8988T (cell line): ENCODE data around the gene SND1.

Experiments
- DNase-seq: peaks from one replicate; pipeline ENCODE4 v3.0.0; 2011

Gene SND1

DNA sequence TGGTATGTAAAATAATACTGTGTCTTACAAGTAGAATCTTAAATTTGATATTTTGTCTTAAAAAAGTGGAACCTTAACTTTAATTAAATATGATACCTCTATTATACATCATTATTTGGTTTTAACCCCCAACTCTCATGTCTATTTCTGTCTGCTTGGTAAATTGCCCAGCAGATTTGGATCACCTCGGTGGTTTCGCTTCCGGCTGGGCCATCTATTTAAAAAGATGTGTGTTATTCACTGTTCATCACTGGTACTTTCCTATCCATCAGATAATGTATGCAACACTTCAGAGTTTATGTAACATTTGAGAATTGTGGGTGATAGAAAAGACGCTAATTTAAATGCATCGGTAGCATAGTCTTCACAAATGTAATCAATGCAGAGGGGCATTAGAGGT is 119.7 kb downstream of the SND1 start:
- DNase-seq: no peak

DNA sequence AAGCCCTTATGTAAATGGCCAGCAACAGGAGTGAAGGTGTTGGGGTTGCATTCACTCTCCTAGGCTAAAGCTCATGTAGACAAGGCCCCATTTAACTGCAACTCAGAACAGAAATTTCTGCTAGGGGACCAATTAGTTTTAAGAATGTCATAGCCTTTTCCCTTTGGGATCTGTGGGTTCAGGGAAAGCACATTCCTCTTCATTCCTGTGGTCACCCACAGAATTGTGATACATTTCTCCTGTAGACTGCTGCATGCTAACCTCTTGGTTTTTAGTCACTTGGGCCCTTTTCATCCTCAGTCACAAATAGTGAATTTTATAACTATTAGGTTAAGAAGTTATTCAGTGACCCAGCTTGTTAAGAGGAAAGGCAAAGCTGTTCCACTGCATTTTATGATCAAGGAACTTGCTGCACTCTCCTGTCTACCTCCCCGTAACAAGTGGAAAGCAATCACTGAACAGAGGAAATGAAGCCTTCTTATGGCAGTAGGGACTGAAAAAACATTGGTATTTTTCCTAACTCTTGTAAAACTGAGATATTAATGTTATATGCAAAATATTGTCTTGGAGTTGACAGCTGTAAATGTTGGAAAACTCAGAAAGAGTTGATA is 124.9 kb downstream of the SND1 start:
- no peak for DNase-seq

DNA sequence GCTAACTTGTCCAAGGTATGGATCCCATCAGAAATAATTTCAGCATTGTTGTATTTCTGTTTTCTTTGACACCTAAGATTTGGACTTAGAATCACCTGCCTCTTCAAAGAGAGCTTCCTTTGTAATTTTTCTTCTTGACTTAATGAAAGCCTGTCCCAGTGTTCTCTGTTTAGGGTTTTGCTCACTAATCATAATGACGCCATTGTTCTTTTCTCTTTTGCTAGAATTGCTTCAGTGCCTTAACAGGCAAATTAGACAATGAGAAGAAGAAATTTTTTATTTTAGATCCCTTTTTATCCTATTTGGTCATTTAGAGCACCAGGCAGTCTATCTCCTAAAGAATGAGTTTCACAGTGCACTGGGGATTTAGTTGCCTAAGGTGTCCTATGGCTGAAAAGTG is 128.5 kb downstream of the SND1 start:
- no peak for DNase-seq

DNA sequence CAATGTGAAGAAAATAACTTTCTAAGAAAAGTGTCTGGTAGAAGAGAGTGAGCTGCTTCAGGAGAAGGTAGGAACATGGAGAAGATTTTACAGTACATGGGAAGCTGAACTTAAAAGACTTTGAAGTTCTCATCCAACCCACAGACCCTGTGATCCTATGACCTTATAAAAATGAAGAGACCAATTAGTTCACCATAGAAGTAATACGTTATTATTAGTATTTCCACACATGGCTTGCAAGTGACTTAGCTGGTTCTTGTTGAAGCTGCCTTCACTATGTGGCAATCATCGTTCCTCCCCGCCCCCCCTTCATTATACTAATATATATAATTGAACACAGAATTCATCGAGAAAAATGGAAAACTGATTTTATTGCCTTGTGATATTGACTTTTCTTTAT is 129.1 kb downstream of the SND1 start:
- no peak for DNase-seq

DNA sequence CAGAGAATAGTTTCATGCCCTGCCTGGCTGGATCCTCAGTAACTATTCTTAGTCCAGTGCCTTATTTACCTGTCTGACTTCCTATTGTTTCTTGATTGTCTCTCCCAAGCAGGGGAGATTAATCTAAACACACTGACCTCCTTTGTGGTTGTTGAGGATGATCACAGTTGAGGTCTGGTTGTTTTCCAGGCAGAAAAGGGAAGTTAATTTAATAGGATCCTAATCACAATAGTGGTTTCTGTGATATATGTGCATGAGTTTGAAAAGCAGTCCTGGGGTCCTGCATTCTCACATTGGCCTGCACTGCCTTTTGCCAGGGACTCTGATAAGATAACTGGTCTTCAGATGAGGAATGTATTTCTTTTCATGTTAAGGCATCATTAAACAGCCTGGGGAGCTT is 130.1 kb downstream of the SND1 start:
- no peak for DNase-seq

DNA sequence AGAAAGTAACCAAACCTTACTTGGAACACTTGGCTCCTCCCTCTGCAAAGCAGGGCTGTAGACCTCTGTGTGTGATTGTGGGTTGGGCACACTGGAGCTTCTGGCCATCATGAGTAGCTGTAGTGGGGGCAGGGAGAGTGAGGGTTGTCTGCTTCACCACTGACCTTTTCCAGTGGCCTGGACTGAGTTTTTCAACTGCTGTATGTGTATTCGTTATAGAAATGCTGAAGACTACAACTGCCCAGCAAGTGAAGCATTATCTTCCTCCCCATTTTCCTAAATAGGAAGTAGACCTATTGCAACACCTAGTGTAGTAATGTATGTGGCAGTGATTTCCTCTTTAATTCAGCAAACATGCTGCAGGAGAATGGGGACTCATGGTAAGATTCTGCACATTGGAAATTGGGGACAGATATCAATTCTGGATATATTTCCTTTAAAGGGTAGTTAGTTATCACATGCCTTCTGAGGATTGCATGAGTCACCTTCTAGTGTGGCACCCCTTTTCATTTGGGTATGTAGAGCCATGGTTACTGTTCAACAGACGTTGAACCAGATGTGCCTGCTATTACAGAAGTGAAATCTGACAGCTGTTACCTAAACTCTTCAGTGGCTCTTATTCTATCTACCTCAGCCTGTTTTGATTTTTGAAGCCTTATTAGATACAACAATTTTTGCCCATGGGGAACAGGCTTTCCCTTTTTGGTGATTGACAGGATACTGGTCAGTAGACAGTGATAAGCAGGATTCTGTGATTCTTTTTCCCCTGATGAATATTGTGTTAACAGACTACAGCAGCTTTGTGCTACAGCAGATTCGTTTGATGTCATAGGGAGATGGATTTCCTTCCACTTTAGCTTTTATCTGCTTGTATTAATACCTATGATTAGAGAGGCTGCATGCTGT is 130.9 kb downstream of the SND1 start:
- no peak for DNase-seq

DNA sequence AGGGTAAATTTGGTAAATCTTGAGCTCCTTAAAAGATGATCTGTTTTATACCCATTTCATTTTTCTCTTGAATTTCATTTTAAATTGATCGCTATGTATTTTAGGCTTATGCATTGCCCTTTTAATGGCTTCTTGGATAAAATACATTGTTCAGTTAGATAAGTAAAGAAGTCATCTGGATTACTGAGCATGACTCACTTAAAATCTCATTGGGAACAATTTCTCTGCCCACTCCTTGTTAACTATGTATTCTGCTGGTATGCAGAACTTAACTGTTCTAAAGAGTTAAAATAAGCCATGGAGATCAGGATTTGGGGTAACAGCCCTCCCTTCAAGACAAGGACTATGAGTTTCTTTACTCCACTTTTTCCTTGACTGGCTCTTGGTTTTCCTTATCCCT is 134.2 kb downstream of the SND1 start:
- no peak for DNase-seq

DNA sequence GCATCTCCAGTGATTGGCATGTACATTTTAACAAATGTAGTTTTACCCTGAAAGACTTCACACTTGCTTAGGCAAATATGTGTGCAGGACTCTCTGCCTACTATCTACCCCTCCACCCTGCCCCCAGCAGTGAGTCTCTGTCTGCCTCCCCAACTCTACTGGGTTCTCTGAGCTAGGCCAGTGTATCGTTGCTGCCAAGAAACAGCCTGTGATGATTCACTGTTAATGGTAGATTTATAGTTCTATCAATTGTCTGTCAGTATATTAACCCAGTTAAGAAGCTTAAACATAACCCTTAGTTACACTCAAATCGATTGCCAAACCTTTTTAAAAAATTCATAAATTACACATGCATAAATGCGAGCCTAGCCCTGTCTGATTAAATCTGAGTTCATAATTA is 137.0 kb downstream of the SND1 start:
- DNase-seq: no peak

DNA sequence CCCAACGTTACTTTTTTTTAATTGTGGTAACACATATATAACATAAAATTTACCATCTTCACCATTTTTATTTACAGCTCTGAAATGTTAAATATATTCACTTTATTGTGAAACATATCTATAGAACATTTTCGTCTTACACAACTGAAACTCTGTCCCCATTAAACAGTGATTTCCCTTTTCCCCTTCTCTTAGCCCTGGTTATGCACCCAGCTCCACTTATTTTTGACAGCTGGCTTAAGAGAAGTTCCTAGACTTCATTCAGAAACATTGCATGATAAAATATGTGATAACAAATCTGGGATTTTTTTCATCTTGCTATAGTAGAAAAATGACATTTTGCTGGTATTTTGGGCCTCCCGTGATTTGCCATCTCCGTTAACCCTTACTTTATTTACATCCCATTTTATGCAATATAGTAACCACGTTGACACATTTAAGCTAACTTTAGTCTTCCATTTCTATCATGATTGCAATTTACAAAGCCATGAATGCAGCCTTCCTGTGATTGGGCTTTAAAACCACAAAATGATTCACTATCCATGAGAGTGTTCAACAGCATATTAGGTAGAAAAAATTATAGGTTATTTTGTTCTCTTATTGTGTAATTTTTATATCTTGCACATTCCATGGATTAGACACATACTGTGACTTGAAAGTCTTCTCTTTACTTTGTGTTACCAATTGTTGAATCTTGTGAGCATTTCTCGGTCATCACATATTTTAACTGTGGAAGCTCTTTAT is 139.6 kb downstream of the SND1 start:
- no peak for DNase-seq

DNA sequence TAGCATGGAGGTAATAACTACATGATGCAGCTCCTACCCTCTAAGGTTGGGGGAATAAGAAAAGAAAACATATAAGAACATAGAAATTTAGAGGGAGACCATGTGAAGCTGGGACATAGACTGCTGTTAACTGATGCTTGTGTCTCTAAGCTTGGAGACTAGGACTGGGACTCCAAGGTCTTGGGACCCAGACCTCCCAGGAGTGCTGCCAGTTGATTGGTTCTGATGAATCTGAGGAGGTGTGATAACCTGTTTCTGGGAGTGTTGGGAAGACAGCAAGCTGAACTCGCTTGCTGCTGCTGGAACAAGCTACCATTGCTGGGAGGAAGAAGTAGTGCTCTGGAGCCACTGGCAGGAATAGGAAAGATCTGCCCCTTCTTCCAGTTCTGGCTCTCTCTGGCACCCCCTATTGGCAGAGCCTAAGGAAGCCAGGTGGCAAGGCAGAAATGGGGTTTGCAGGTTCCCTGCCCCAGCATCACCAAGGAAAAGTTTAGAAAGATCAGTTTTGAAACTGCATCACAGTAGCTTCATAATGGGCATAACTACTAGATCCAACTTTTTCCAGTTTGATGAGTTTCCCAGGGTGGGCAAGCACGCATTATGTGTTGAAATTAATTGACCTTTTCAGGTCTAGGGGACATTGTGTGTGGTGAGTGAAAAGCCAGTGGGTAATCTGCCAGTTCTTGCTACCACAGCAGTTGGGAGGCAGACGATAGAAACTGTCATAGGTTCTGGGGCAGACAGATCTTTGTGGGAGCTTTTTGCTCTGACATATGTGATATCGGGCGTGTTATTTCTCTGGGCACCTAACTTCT is 140.7 kb downstream of the SND1 start:
- DNase-seq: no peak

DNA sequence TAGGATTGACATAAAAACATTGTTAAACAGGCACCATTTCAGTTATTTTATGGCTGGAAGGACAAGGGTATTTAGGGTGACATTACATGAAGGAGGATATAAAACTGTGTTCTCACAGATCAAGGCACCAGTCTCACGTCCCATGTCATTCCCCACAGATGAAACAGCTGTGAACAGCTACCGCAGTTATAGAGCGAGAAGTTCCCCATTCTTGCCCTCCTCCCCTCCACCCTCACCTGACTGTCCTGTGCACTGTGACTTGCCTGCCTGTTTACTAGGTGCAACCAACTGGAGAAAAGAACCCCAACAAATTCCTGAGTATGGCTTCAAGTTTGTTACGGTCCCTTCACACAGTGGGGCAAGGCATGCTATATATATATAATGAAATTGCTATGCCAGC is 141.6 kb downstream of the SND1 start:
- DNase-seq: no peak

DNA sequence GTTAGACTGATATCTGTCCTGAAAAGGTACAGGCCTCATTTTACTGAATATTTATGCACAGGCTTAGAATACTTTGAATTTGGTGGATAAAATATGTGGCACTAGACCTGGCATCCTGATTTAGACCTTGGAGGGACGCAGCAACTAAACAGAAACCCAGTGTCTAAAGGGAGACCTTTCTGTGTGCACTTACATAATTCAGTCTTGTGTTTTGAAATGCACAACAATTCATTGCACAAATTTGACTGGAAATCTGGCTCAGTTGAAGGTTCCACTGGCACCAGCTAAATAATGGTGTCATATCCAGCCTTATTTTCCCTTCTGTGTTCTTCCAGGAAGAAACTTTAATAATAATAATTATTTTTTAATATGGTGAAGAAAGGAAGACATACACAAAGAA is 142.1 kb downstream of the SND1 start:
- no peak for DNase-seq

DNA sequence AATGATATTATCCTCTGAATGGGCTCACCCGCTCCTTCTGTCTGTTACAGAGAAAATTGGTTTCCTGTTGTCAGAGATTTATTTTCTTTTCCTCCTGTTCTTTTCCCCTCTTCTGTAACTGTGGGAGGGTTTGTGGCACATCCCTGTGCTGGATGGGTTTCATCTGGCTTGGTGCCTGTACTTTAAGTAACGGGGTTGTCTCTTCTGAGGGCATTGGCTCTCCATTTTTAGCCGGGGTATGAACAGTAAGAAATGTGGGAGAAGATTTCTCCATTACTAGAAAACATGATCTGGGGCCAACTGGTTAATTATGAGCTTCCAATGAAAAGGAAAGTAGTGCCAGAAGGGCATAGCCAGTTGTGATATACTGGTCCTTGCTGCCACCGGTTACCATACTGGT is 142.6 kb downstream of the SND1 start:
- no peak for DNase-seq

DNA sequence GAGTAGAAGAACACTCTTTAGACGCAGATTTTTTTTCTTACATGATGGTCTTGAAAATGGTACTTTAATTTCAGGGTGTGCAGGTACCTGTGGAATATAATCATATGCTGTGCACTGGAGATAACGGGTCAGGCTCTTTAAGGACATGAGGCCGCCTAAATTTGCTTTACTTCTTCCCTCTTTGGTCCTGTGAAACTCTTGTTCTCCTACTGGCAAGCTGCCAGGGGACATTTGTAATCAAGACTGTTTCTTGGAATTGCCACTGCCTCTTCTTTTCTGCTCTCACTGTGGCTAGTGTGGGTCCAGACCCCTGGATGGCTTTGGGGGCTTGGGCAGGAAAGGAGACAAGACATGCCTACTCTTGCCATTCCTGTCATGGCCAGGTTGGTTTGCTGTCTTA is 146.0 kb downstream of the SND1 start:
- no peak for DNase-seq

DNA sequence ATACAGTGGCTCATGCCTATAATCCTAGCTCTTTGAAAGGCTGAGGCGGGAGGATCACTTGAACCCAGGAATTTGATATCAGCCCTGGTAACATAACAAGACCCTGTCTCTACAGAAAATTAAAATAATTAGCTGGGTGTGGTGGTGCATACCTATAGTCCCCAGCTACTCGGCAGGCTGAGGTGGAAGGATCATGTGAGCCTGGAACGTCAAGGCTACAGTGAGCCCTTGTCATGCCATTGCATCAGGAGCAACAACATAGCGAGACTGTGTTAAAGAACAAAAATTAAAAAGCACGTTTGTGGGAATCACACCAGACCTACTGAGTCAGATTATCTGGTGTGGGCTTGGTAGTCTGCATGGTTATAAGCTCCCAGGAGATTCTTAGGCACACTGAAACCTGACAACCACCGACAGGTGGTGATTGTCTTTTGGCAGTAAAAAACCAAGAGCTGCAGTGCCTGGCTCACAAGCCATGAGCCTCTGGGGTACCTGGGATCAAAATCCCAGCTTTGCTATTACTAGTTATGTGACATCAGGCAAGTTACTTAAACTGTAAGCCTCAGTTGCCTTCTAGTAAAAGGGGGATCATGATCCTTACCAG is 146.9 kb downstream of the SND1 start:
- DNase-seq: no peak

DNA sequence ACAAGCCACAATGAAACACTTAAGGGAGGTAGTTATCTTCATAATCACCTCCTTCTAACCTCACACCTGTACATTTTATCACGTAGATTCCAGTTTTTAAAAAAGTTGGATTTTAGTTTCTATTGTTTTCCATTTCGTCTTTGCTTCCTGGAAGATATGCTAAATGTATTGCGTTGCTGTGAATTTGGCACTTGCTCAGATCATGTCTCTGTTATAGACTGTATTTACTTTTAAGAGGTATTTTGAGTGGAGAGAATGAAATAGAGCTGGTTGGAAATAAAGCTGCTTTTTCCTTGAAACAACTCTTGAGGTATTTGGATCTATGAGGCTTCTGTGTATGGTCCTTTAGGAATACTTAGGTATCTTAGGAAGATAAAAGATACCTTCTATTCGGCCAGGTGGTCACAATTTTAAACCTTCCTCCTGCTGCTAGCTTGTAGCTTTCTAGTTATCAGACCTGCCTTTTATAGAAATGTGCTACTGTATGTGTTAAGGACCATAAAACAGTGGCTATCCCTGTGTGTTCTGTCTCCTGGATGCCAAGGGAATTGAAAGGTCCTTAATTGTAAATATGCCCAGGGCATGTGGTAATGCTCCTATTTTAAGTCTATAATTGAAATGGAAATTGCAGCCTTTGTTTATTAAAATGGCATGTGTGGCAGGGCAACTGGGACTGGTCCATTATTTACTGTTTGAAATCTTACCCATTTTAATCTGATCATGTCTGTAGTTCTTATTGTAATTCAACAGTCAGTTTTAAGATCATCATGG is 147.7 kb downstream of the SND1 start:
- no peak for DNase-seq

DNA sequence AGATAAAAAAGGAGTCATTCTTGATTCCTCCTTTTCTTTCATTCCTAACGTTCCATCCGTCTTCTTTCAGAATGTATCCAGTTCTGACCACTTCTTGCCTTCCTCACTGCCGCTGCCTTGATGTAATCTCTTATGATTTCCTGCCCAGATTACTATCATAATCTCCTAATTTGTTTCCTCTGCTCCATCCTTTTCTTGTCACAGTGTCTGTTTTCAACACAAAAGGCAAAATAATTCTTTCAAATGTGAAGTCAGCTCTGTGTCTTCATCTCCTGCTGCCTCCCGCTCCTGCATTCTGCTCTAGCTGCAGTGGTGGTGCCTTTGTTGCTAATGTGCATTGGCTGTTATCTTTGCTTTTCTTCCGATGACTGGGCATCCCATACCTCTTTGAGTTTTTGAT is 150.9 kb downstream of the SND1 start:
- DNase-seq: no peak

DNA sequence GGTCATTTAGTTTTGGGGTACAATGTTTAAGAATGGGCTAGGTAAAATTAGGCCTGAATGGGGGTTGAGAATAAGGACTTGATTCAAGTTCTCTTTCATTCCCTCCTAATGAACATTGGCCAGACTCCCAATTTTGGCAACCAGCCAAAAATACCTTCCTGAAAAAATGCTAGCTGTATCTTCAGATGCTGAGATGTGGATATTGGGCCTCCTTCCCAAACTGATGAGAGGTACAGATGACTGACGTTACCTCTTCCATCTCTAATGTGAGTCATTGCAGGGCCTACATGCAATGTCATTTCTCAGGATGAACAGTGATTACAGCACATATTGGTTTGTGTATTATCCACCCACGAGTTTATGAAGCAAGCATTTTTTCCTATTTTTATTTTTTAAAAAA is 151.6 kb downstream of the SND1 start:
- DNase-seq: no peak

DNA sequence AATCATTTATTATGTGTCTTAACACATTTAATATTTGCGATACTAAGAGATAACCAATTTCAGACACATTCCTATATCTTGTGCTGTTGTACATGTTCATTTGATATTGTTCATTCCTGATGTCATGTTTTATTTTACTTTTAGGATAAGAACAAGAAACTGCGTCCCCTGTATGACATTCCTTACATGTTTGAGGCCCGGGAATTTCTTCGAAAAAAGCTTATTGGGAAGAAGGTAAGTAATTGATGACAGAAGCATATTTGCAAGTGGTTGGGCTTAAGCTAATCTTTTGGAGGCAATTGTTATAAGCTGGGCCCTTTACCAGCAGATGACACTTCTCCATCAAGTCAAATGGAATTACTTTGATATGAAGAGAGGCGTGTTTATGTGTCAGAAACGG is 155.3 kb downstream of the SND1 start:
- no peak for DNase-seq

DNA sequence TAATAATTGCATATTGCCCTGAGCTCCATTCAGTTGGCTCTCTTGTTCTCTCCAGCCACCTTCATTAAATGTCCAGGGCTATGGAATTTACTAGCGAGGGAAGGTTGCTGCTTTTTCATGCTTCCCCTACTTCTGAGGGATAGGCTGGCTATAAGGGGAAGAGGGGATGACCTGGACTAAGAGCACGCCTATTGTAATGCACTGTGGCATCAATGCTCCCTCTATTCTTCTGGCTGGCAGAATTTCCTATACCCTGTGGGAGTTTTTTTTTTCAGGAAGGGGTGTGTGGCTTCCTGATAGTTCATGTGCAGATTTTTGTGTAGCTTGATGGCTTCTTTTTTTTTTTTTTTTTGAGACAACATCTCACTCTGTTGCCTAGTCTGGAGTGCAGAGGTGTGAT is 155.8 kb downstream of the SND1 start:
- no peak for DNase-seq

DNA sequence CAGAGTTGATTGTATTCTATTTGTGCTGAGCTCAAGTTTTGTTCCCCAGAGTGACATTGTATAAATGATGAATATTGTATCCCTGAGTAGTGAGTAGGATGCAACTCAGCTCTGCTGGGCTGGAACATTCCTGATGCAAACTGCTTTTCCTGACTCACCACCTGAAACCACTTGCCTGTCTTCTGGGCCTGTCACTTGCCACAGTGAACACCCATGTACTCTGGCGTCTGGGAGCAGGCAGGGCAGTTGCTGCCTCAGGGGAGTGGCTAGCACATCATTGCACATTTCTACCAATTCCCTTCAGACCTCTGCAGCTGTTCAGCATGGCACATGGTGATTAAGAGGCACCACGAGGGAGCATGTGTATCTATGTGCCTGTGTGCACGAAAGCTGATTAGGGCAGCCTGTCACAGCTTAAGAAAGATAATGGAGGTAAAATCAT is 157.3 kb downstream of the SND1 start:
- no peak for DNase-seq

DNA sequence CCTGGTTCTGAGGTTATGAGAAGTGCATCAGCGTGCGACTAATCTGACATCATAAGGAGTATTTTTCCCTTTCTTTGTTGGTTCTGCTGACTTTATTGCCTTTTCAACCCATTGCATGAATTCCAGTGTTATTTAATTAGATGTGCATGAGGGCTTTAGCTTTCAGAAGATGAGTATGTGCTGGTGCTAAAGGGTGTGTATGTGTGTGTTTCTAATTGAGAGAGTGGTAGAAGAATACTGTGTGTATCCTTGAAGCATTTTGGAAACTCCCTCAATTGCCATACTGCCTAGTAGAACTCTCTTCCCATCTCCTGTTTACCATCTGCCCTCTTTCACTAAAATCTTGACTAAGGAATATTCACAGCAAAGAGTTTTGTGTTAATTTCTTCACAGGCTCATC is 158.1 kb downstream of the SND1 start:
- DNase-seq: no peak
